ENCODE data around the gene RAD21L1. TPM values are rescaled to one million over a fixed set of nuclear protein-coding genes. Genes with fewer than 3 reads are reported as not detected.

Gene RAD21L1
- total RNA-seq, 2 donors from 2014 or later, result 1.4 TPM; not detected in 1

DNA sequence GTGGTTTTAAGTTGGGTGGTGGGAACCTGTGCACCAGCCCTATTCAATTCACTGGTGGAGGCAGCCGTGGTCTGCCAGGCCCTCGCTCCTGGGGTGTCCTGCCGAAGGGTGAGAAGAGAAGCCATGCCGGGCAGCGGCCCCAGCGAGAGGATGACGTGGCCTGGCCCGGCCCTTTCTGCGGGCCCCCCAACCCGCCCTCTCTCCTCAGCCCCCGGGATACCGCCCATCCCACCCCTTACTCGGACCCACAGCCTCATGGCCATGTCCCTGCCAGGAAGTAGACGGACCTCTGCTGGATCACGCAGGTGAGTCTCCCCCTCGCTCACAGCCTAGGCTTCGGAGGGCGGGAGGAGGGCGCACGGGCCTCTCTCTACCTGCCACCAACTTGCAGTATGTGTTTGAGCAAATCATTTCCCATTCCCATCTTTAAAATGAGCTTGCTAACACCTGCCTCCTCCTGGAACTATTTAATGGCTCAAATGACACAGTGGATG lies 70.3 kb downstream of the RAD21L1 start:
- H3K36me3 ChIP-seq (ENCODE audit: control insufficient read depth, insufficient read depth, low read length), result no peaks in the 10 kb centered on the region
- no peak overlapping the region for H3K27ac Mint-ChIP-seq
- 93 to 100% methylated on average over 2 to 20 of the region's 20 CpGs for WGBS, 2 experiments (ENCODE audit: insufficient coverage in 1 of 2, insufficient read length in 1 of 2)
- H3K9me3 ChIP-seq (ENCODE audit: control insufficient read depth, low read length), result no peaks in the 10 kb centered on the region
- H3K4me1 ChIP-seq (ENCODE audit: control insufficient read depth, insufficient read depth, low read length), result peaks cover 6% of the 10 kb centered on the region
- peaks cover 6% of the 10 kb centered on the region for H3K4me1 Mint-ChIP-seq
- H3K9me3 Mint-ChIP-seq, result no peaks in the 10 kb centered on the region
- TF ChIP-seq, protein P1, sequence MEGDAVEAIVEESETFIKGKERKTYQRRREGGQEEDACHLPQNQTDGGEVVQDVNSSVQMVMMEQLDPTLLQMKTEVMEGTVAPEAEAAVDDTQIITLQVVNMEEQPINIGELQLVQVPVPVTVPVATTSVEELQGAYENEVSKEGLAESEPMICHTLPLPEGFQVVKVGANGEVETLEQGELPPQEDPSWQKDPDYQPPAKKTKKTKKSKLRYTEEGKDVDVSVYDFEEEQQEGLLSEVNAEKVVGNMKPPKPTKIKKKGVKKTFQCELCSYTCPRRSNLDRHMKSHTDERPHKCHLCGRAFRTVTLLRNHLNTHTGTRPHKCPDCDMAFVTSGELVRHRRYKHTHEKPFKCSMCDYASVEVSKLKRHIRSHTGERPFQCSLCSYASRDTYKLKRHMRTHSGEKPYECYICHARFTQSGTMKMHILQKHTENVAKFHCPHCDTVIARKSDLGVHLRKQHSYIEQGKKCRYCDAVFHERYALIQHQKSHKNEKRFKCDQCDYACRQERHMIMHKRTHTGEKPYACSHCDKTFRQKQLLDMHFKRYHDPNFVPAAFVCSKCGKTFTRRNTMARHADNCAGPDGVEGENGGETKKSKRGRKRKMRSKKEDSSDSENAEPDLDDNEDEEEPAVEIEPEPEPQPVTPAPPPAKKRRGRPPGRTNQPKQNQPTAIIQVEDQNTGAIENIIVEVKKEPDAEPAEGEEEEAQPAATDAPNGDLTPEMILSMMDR (conservative IDR thresholded peaks at IDR 0.05), result no peak
- DNase-seq, result no peak
- H3K4me3 Mint-ChIP-seq, result no peak overlapping the region
- no peak overlapping the region for H3K9ac ChIP-seq (ENCODE audit: extremely low read depth, low read length, poor library complexity, severe bottlenecking)
- H3K4me3 ChIP-seq (ENCODE audit: low read length), result no peak overlapping the region
- H3K27me3 Mint-ChIP-seq (ENCODE audit: insufficient read depth), result no peaks in the 10 kb centered on the region
- H3K36me3 Mint-ChIP-seq (ENCODE audit: low read depth), result peaks cover 5% of the 10 kb centered on the region
- H3K27me3 ChIP-seq (ENCODE audit: control insufficient read depth, insufficient read depth, low read length, poor library complexity, severe bottlenecking), result no peaks in the 10 kb centered on the region
- H3K27ac ChIP-seq (ENCODE audit: low read depth, low read length), result no peak overlapping the region

DNA sequence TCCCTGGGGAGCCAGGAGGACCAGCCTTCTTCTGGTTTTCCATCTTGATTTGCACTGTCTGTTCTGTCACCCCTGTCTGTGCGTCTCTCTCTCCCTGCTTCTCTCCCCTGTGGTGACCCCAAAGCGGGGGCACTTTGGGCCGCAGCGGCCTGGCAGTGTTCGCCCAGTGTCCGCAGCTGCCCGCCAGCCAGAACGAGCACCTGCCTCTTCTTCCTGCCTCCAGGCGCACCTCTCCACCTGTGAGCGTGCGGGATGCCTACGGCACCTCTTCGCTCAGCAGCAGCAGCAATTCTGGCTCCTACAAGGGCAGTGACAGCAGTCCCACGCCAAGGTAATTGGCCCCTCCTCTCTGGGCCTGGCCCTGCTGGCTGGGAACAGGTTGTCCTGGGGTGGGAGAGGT lies 71.1 kb downstream of the RAD21L1 start:
- no peaks in the 10 kb centered on the region for H3K27me3 ChIP-seq (ENCODE audit: control insufficient read depth, insufficient read depth, low read length, poor library complexity, severe bottlenecking)
- Mint-ChIP-seq H3K27ac (no peak overlapping the region), H3K4me1 (peaks cover 8% of the 10 kb centered on the region), H3K9me3 (no peaks in the 10 kb centered on the region), H3K36me3 (ENCODE audit: low read depth) (peaks cover 5% of the 10 kb centered on the region), H3K27me3 (ENCODE audit: insufficient read depth) (no peaks in the 10 kb centered on the region), H3K4me3 (no peak overlapping the region)
- no peak overlapping the region for H3K4me3 ChIP-seq (ENCODE audit: low read length)
- H3K27ac ChIP-seq (ENCODE audit: low read depth, low read length), result no peak overlapping the region
- H3K9me3 ChIP-seq (ENCODE audit: control insufficient read depth, low read length), result no peaks in the 10 kb centered on the region
- DNase-seq, result no peak
- 75 to 89% methylated on average over 11 to 14 of the region's 14 CpGs for WGBS, 2 experiments (ENCODE audit: insufficient coverage in 1 of 2, insufficient read length in 1 of 2)
- peaks cover 6% of the 10 kb centered on the region for H3K4me1 ChIP-seq (ENCODE audit: control insufficient read depth, insufficient read depth, low read length)
- H3K36me3 ChIP-seq (ENCODE audit: control insufficient read depth, insufficient read depth, low read length), result no peaks in the 10 kb centered on the region
- H3K9ac ChIP-seq (ENCODE audit: extremely low read depth, low read length, poor library complexity, severe bottlenecking), result no peak overlapping the region
- TF ChIP-seq, protein P1 (conservative IDR thresholded peaks at IDR 0.05), result no peak

DNA sequence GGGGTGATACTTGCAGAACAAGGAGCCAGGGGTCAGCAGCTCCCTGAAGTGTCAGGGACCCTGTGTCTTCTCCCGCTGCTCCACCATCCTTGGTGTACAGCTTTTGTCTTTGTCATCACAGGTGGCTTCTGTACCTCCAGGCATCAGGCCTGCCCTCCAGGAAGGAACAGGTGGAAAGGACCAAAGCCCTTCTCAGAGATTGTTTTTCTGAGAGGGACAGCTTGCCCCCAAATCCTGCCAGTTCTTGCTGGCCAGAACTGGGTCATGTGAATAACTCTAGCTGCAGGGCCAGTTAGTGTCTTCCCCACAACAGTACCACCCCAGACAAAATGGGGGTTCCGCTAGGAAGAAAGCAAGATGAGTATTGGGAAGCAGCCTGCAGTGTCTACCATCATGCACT lies 71.6 kb downstream of the RAD21L1 start:
- Histone ChIP-seq H3K27me3 (ENCODE audit: control insufficient read depth, insufficient read depth, low read length, poor library complexity, severe bottlenecking) (no peaks in the 10 kb centered on the region), H3K4me1 (ENCODE audit: control insufficient read depth, insufficient read depth, low read length) (peaks cover 6% of the 10 kb centered on the region), H3K9ac (ENCODE audit: extremely low read depth, low read length, poor library complexity, severe bottlenecking) (no peak overlapping the region), H3K4me3 (ENCODE audit: low read length) (no peak overlapping the region), H3K36me3 (ENCODE audit: control insufficient read depth, insufficient read depth, low read length) (no peaks in the 10 kb centered on the region), H3K27ac (ENCODE audit: low read depth, low read length) (no peak overlapping the region), H3K9me3 (ENCODE audit: control insufficient read depth, low read length) (no peaks in the 10 kb centered on the region)
- Mint-ChIP-seq H3K4me1 (peaks cover 8% of the 10 kb centered on the region), H3K27me3 (ENCODE audit: insufficient read depth) (no peaks in the 10 kb centered on the region), H3K36me3 (ENCODE audit: low read depth) (peaks cover 5% of the 10 kb centered on the region), H3K27ac (no peak overlapping the region), H3K4me3 (no peak overlapping the region), H3K9me3 (no peaks in the 10 kb centered on the region)
- TF ChIP-seq, protein P1 (conservative IDR thresholded peaks at IDR 0.05), result no peak
- no peak for DNase-seq
- WGBS, 2 experiments (ENCODE audit: insufficient coverage in 1 of 2, insufficient read length in 1 of 2), result 95 to 100% methylated on average over 1 to 2 of the region's 2 CpGs

All from endodermal cell (in vitro differentiated cells).